Neuronal stem cell (in vitro differentiated cells): ENCODE results near the gene FLRT2.

Experiments used
- DNase-seq: peaks from one replicate; pipeline ENCODE4 v3.0.0-alpha.2; 2013; ENCODE audit warnings: low spot score
- H2AFZ ChIP-seq: one replicate; pipeline ENCODE4 v1.6.1; 2013; ENCODE audit warnings: mild to moderate bottlenecking, low read length, inconsistent platforms
- H2AK5ac ChIP-seq: 2 replicates; pipeline ENCODE4 v1.6.1; 2013; ENCODE audit warnings: low read depth, mild to moderate bottlenecking, inconsistent platforms, low read length, moderate library complexity, mixed read lengths
- H2BK120ac ChIP-seq: 2 replicates; pipeline ENCODE4 v1.6.1; 2013; ENCODE audit warnings: low read depth, mild to moderate bottlenecking, inconsistent platforms, low read length, moderate library complexity, mixed read lengths
- H2BK12ac ChIP-seq: one replicate; pipeline ENCODE4 v1.6.1; 2013; ENCODE audit warnings: low read length, inconsistent platforms
- H2BK15ac ChIP-seq: 2 replicates; pipeline ENCODE4 v1.6.1; 2013; ENCODE audit warnings: mild to moderate bottlenecking, low read length, inconsistent platforms, mixed read lengths
- H2BK5ac ChIP-seq: one replicate; pipeline ENCODE4 v1.6.1; 2013; ENCODE audit warnings: inconsistent platforms, mild to moderate bottlenecking, low read length, moderate library complexity
- H3K14ac ChIP-seq: one replicate; pipeline ENCODE4 v1.6.1; 2013; ENCODE audit warnings: low read length, inconsistent platforms
- H3K18ac ChIP-seq: 2 replicates; pipeline ENCODE4 v1.6.1; 2013; ENCODE audit warnings: low read length, inconsistent platforms
- H3K23ac ChIP-seq: 2 replicates; pipeline ENCODE4 v1.6.1; 2013; ENCODE audit warnings: low read depth, mild to moderate bottlenecking, mixed read lengths, low read length, inconsistent platforms; ENCODE audit not compliant: poor library complexity
- H3K27ac ChIP-seq: replicated peaks from 3 replicates; pipeline ENCODE4 v1.5.1; 2013; ENCODE audit warnings: low read length, inconsistent platforms
- H3K27me3 ChIP-seq, 3 experiments: 2 replicates each; pipeline ENCODE4 v1.6.1; 2013; ENCODE audit warnings: low read length in 3 of 3, mild to moderate bottlenecking in 2 of 3, inconsistent platforms in 1 of 3, low read depth in 1 of 3, mixed read lengths in 1 of 3, moderate library complexity in 1 of 3; ENCODE audit not compliant: control insufficient read depth in 3 of 3, insufficient read depth in 3 of 3
- H3K36me3 ChIP-seq, 2 donors: replicated peaks in 1 of 2; 2 replicates each; pipeline ENCODE4 v1.6.1; 2013; ENCODE audit warnings: low read length in 2 of 2; ENCODE audit not compliant: control insufficient read depth in 2 of 2, insufficient read depth in 2 of 2
- H3K4ac ChIP-seq: 2 replicates; pipeline ENCODE4 v1.6.1; 2013; ENCODE audit warnings: inconsistent platforms, mild to moderate bottlenecking, low read length, moderate library complexity
- H3K4me1 ChIP-seq, 2 donors: 1 replicate in 1 of 2; 2 replicates in 1 of 2; pipeline ENCODE4 v1.6.1; 2013; ENCODE audit warnings: low read length in 2 of 2, low read depth in 1 of 2; ENCODE audit not compliant: control insufficient read depth in 2 of 2, insufficient read depth in 1 of 2
- H3K4me2 ChIP-seq: one replicate; pipeline ENCODE4 v1.6.1; 2013; ENCODE audit warnings: mild to moderate bottlenecking, low read length, inconsistent platforms; ENCODE audit not compliant: insufficient read depth, poor library complexity, severe bottlenecking
- H3K4me3 ChIP-seq, 2 donors: 2 replicates each; pipeline ENCODE4 v1.5.1; 2013; ENCODE audit warnings: low read length in 2 of 2, mild to moderate bottlenecking in 2 of 2, inconsistent platforms in 1 of 2, moderate library complexity in 1 of 2
- H3K79me1 ChIP-seq: one replicate; pipeline ENCODE4 v1.6.1; 2013; ENCODE audit warnings: low read depth, mild to moderate bottlenecking, inconsistent platforms, low read length, moderate library complexity
- H3K9ac ChIP-seq: one replicate; pipeline ENCODE4 v1.6.1; 2013; ENCODE audit warnings: mild to moderate bottlenecking, low read depth, low read length, inconsistent platforms; ENCODE audit not compliant: poor library complexity
- H3K9me3 ChIP-seq, 2 donors: replicated peaks in 1 of 2; 2 replicates each; pipeline versions ENCODE3 to v1.6.1; 2013; ENCODE audit warnings: low read length in 2 of 2, mild to moderate bottlenecking in 2 of 2, inconsistent platforms in 1 of 2, low read depth in 1 of 2, mixed read lengths in 1 of 2, moderate library complexity in 1 of 2; ENCODE audit not compliant: control insufficient read depth in 2 of 2, insufficient read depth in 1 of 2
- H4K8ac ChIP-seq: one replicate; pipeline ENCODE4 v1.6.1; 2013; ENCODE audit warnings: low read depth, mild to moderate bottlenecking, inconsistent platforms, low read length, moderate library complexity
- H4K91ac ChIP-seq: one replicate; pipeline ENCODE4 v1.6.1; 2013; ENCODE audit warnings: low read length, low read depth, mild to moderate bottlenecking, inconsistent platforms; ENCODE audit not compliant: poor library complexity
- WGBS, 2 donors: extraction: QIAGEN DNeasy Blood & Tissue Kit; methylation state at CpG; one replicate each; pipeline ENCODE4 v1.1.7; 2013; ENCODE audit warnings: missing lambda C conversion rate in 2 of 2, mixed read lengths in 1 of 2; ENCODE audit not compliant: insufficient read length in 2 of 2, insufficient replicate concordance in 1 of 2; ENCODE audit errors: extremely low coverage in 2 of 2; 5-methylcytosine and 5-hydroxymethylcytosine counted together

The FLRT2 gene

GRCh38 chr14:85533023-85533860 lies 3.3 kb downstream of the FLRT2 start:
- no CpG with 5 or more reads among the region's 90 CpGs for WGBS, 2 donors
- H3K4me3 ChIP-seq = peak overlapping the region; percentile 56 to 91
- DNase-seq = peak; percentile 76
- H3K27me3 ChIP-seq = peaks cover 2 to 69% (median 35%) of the 10 kb centered on the region in 3 experiments
- H3K14ac ChIP-seq = no peak overlapping the region
- peaks cover 0 to 16% of the 10 kb centered on the region in 2 donors for H3K4me1 ChIP-seq
- no peak overlapping the region for H2AK5ac ChIP-seq
- H3K36me3 ChIP-seq = no peaks in the 10 kb centered on the region
- no peak overlapping the region for H3K23ac ChIP-seq
- H2BK12ac ChIP-seq = no peak overlapping the region
- H3K18ac ChIP-seq = peak overlapping the region; percentile 90
- peak overlapping the region; percentile 93 for H3K4me2 ChIP-seq
- H4K8ac ChIP-seq = no peak overlapping the region
- peak overlapping the region; percentile 41 for H2BK15ac ChIP-seq
- no peaks in the 10 kb centered on the region for H3K9me3 ChIP-seq
- no peak overlapping the region for H3K27ac ChIP-seq
- H3K9ac ChIP-seq = peak overlapping the region; percentile 91
- H2AFZ ChIP-seq = peak overlapping the region; percentile 96
- no peak overlapping the region for H3K4ac ChIP-seq
- H2BK120ac ChIP-seq = no peak overlapping the region
- H2BK5ac ChIP-seq = no peak overlapping the region
- H4K91ac ChIP-seq = no peak overlapping the region
- no peaks in the 10 kb centered on the region for H3K79me1 ChIP-seq

- peak overlapping the region; percentile 91 for H3K9ac ChIP-seq
- H2BK5ac ChIP-seq = no peak overlapping the region
- H3K14ac ChIP-seq = peak overlapping the region; percentile 21
- WGBS, 2 donors = no CpG with 5 or more reads among the region's 28 CpGs
- H2BK120ac ChIP-seq = no peak overlapping the region
- peak overlapping the region; percentile 56 to 91 for H3K4me3 ChIP-seq
- no peak overlapping the region for H2BK12ac ChIP-seq
- no peaks in the 10 kb centered on the region for H3K36me3 ChIP-seq
- peak overlapping the region; percentile 65 for H3K4me2 ChIP-seq
- H3K27me3 ChIP-seq = peaks cover 2 to 64% (median 35%) of the 10 kb centered on the region in 3 experiments
- no peak overlapping the region for H3K27ac ChIP-seq
- H3K4ac ChIP-seq = no peak overlapping the region
- H3K9me3 ChIP-seq = no peaks in the 10 kb centered on the region
- DNase-seq = no peak
- H3K23ac ChIP-seq = no peak overlapping the region
- H2AFZ ChIP-seq = peak overlapping the region; percentile 96
- no peaks in the 10 kb centered on the region for H3K79me1 ChIP-seq
- no peak overlapping the region for H2BK15ac ChIP-seq
- peak overlapping the region; percentile 90 for H3K18ac ChIP-seq
- H3K4me1 ChIP-seq = peaks cover 0 to 13% of the 10 kb centered on the region in 2 donors
- H4K8ac ChIP-seq = no peak overlapping the region
- H2AK5ac ChIP-seq = no peak overlapping the region
- H4K91ac ChIP-seq = no peak overlapping the region
Observed at GRCh38 chr14:85533861-85534291, 3.9 kb downstream of the FLRT2 start.

- Histone ChIP-seq H3K18ac (no peak overlapping the region), H3K27me3 (peaks cover 2 to 56% (median 31%) of the 10 kb centered on the region in 3 experiments), H4K91ac (no peak overlapping the region), H3K4me1 (peaks cover 0 to 9% of the 10 kb centered on the region in 2 donors), H2BK15ac (no peak overlapping the region), H3K27ac (no peak overlapping the region), H3K36me3 (no peaks in the 10 kb centered on the region), H3K4me2 (peak overlapping the region; percentile 65), H3K4me3 (peak overlapping the region; percentile 56 to 91), H2AK5ac (no peak overlapping the region), H3K14ac (no peak overlapping the region), H3K9ac (no peak overlapping the region), H2BK120ac (no peak overlapping the region), H2BK5ac (no peak overlapping the region), H3K4ac (no peak overlapping the region), H2BK12ac (no peak overlapping the region), H4K8ac (no peak overlapping the region), H3K23ac (no peak overlapping the region), H3K9me3 (no peaks in the 10 kb centered on the region), H2AFZ (peak overlapping the region; percentile 96), H3K79me1 (no peaks in the 10 kb centered on the region)
- no CpG with 5 or more reads among the region's 28 CpGs for WGBS, 2 donors
- peak; percentile 20 for DNase-seq
Observed at GRCh38 chr14:85534458-85535293, 4.7 kb downstream of the FLRT2 start.

- no peak overlapping the region for H3K23ac ChIP-seq
- H3K36me3 ChIP-seq = no peaks in the 10 kb centered on the region
- H3K4ac ChIP-seq = no peak overlapping the region
- no peak overlapping the region for H2AK5ac ChIP-seq
- H3K4me3 ChIP-seq = no peak overlapping the region
- H3K27ac ChIP-seq = no peak overlapping the region
- H3K14ac ChIP-seq = no peak overlapping the region
- H3K9ac ChIP-seq = no peak overlapping the region
- no peaks in the 10 kb centered on the region for H3K9me3 ChIP-seq
- H3K27me3 ChIP-seq = peaks cover 2 to 50% (median 25%) of the 10 kb centered on the region in 3 experiments
- WGBS, 2 donors = no CpG with 5 or more reads among the region's 6 CpGs
- no peak overlapping the region for H2BK15ac ChIP-seq
- H3K4me1 ChIP-seq = peaks cover 0 to 8% of the 10 kb centered on the region in 2 donors
- H2BK12ac ChIP-seq = no peak overlapping the region
- no peak overlapping the region for H2AFZ ChIP-seq
- H3K18ac ChIP-seq = no peak overlapping the region
- H2BK5ac ChIP-seq = no peak overlapping the region
- no peak overlapping the region for H4K91ac ChIP-seq
- H3K4me2 ChIP-seq = no peak overlapping the region
- H3K79me1 ChIP-seq = no peaks in the 10 kb centered on the region
- H2BK120ac ChIP-seq = no peak overlapping the region
- no peak overlapping the region for H4K8ac ChIP-seq
- DNase-seq = no peak
Observed at GRCh38 chr14:85535321-85535720, 5.4 kb downstream of the FLRT2 start.
